ENCODE results near the gene PUS7. TPM values are rescaled to one million over a fixed set of nuclear protein-coding genes. Genes with fewer than 3 reads are reported as not detected.

PUS7 gene
- total and polyA plus RNA-seq, 9 donors = 4.0 to 19.6 (median 10.3) TPM

DNA sequence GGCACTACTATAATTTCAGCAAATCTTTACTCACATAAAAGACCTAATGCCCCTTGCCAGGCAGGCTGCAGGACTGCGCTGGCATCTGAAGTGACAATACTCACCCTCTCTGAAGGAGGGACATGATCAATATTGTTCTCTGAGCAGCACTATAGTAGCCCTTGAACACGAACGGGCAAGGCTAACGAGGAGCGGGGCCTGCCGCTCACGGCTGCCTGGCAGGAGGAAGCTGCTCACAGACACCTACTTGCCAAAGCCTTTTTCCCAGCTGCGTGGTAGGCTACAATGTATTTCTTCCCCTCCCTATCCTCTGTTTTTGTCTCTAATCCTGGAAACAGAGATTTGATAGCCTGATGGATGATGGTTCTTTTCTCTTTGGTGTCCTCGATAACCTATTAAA, 19.9 kb downstream of the PUS7 start:
- H3K27me3 ChIP-seq = no peaks in the 10 kb centered on the region
- intact Hi-C loops (cut with DNase I) = no loop called here
- WGBS, 3 donors = 92 to 94% (median 92%) methylated on average over 9 of the region's 9 CpGs
- H3K27ac ChIP-seq = no peak overlapping the region
- no peaks in the 10 kb centered on the region for H3K36me3 ChIP-seq
- no peaks in the 10 kb centered on the region for H3K9me3 ChIP-seq
- no peak overlapping the region for H3K4me3 ChIP-seq
- no peaks in the 10 kb centered on the region for H3K4me1 ChIP-seq (ENCODE audit: insufficient read depth)
- TF ChIP-seq EP300 (IDR thresholded peaks at IDR 0.05) = no peak
- TF ChIP-seq POLR2A (IDR thresholded peaks at IDR 0.05) = no peak
- TF ChIP-seq, protein P1, sequence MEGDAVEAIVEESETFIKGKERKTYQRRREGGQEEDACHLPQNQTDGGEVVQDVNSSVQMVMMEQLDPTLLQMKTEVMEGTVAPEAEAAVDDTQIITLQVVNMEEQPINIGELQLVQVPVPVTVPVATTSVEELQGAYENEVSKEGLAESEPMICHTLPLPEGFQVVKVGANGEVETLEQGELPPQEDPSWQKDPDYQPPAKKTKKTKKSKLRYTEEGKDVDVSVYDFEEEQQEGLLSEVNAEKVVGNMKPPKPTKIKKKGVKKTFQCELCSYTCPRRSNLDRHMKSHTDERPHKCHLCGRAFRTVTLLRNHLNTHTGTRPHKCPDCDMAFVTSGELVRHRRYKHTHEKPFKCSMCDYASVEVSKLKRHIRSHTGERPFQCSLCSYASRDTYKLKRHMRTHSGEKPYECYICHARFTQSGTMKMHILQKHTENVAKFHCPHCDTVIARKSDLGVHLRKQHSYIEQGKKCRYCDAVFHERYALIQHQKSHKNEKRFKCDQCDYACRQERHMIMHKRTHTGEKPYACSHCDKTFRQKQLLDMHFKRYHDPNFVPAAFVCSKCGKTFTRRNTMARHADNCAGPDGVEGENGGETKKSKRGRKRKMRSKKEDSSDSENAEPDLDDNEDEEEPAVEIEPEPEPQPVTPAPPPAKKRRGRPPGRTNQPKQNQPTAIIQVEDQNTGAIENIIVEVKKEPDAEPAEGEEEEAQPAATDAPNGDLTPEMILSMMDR (IDR thresholded peaks at IDR 0.05) = no peak
- DNase-seq = no peak

DNA sequence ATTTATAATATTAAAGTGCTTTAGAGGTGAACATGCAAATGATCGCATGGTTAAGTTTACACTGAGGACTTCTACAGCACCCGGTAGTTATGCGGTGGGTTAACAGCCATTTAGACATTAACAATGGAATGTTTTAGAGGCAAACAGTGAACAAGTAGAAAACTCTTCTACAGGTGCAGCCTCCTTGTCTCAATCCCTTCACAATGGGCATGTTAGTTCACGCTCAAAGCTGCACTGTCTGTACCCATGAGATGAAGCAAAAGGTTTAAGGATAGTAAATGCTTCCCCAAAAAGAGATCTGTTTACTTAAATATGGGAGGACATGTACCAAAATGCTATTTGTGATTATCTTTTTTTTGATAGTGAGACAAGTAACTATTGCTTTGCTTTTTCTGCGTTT, 25.1 kb downstream of the PUS7 start:
- Histone ChIP-seq H3K4me1 (ENCODE audit: insufficient read depth) (no peaks in the 10 kb centered on the region), H3K27me3 (no peaks in the 10 kb centered on the region), H3K36me3 (no peaks in the 10 kb centered on the region), H3K4me3 (no peak overlapping the region), H3K27ac (no peak overlapping the region), H3K9me3 (no peaks in the 10 kb centered on the region)
- WGBS, 3 donors = 17 to 36% (median 32%) methylated on average over 5 of the region's 5 CpGs
- TF ChIP-seq POLR2A (IDR thresholded peaks at IDR 0.05) = no peak
- no peak for TF ChIP-seq EP300 (IDR thresholded peaks at IDR 0.05)
- TF ChIP-seq, protein P1 (IDR thresholded peaks at IDR 0.05) = no peak
- intact Hi-C loops (cut with DNase I) = no loop called here
- DNase-seq = no peak

- H3K27ac ChIP-seq = no peak overlapping the region
- H3K4me1 ChIP-seq (ENCODE audit: insufficient read depth) = no peaks in the 10 kb centered on the region
- no peaks in the 10 kb centered on the region for H3K9me3 ChIP-seq
- 4 to 27% (median 12%) methylated on average over 2 of the region's 2 CpGs for WGBS, 3 donors
- H3K36me3 ChIP-seq = no peaks in the 10 kb centered on the region
- H3K27me3 ChIP-seq = no peaks in the 10 kb centered on the region
- no peak for DNase-seq
- H3K4me3 ChIP-seq = no peak overlapping the region
- TF ChIP-seq EP300 (IDR thresholded peaks at IDR 0.05) = no peak
- TF ChIP-seq POLR2A (IDR thresholded peaks at IDR 0.05) = no peak
- TF ChIP-seq, protein P1 (IDR thresholded peaks at IDR 0.05) = no peak
- intact Hi-C loops (cut with DNase I) = no loop called here
These were observed 25.6 kb downstream of the PUS7 start for GRCh38 chr7:105496521-105496920.

DNA sequence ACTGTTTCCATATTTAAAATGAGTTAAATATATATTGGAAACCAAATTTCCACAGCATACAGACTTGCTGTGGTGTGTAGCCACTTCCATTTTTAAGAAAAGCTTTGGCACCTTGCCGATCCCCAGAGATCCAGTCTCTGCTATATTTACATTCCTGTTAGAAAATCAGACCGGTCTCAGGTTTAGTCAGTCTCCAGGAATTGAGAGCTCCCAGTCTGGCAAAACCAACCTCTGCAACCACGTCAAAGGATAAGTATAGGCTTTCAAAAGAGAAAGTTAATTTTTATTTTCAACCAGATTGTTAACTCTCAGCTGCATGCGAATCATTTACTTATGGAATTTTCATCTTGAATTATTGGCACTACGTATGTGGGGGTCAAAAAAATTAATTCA, 28.2 kb downstream of the PUS7 start:
- H3K36me3 ChIP-seq = no peaks in the 10 kb centered on the region
- no peaks in the 10 kb centered on the region for H3K4me1 ChIP-seq (ENCODE audit: insufficient read depth)
- H3K9me3 ChIP-seq = no peaks in the 10 kb centered on the region
- intact Hi-C loops (cut with DNase I) = no loop called here
- no peak for TF ChIP-seq EP300 (IDR thresholded peaks at IDR 0.05)
- no peak for TF ChIP-seq POLR2A (IDR thresholded peaks at IDR 0.05)
- TF ChIP-seq, protein P1 (IDR thresholded peaks at IDR 0.05) = no peak
- 15 to 41% (median 18%) methylated on average over 5 of the region's 5 CpGs for WGBS, 3 donors
- H3K27me3 ChIP-seq = no peaks in the 10 kb centered on the region
- peak in 3 of 5 donors; percentile 24 to 53 (median 44) for DNase-seq
- no peak overlapping the region for H3K27ac ChIP-seq
- H3K4me3 ChIP-seq = no peak overlapping the region
